HG02759 (cell line): Measurements from ENCODE around the gene NKX2-4.

ENCODE experiments used
- ATAC-seq: cut with Tn5 transposase; IDR thresholded peaks from one replicate; pipeline ENCODE4 v1.9.1; 2021; ENCODE audit warnings: mild to moderate bottlenecking, moderate library complexity; ENCODE audit not compliant: unreplicated experiment

The NKX2-4 gene

DNA sequence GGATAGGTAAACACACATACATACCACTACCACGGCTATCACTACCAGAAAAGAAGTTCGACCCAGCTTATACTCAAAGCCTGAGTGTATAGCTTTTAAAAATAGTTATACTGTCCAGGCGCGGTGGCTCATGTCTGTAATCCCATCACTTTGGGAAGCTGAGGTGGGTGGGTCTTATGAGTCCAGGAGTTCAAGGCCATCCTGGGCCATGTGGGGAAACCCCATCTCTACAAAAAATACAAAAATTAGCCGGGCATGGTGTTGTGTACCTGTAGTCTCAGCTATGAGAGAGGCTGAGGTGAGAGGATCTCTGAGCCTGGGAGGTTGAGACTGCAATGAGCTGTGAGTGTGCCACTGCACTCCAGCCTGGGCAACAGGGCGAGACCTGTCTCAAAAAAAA, 32.9 kb downstream of the NKX2-4 start:
- no peak for ATAC-seq

DNA sequence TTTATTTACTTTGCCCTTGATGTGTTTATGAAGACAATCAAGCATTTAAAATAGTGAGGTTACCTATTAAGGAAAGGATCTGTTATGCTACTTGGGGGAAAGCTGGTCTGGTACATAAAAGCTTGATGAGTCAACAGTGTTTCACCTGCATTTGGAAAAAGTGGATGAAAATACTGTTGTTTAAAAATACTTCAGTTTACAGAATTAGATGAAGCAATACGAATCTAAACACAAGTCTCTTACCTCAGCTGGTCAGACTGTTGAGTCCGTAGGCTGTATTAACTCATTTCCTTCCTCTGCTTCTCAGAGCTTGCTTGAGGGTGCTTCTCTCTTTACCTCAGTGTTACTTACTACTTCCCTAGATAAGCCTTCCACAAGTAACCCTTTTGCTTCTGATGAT, 36.1 kb downstream of the NKX2-4 start:
- no peak for ATAC-seq

DNA sequence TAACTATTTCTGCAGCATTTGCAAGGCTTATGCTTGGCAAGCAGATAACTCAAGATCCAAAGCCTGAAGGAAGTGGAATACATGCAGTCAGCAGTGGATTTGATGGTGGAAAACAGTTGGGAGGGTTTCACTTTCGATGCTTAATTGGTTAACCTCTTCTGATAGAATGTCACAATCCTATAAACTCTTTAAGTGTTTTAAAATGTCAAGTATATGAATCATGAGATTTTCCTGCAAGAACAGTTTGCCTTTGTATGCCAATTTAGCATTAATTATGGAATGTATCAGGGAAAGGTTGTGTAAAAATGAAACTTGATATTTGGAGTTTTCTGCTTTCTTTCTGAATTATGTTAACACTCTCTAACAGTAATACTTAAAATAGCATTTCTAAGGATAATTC, 36.6 kb downstream of the NKX2-4 start:
- no peak for ATAC-seq

DNA sequence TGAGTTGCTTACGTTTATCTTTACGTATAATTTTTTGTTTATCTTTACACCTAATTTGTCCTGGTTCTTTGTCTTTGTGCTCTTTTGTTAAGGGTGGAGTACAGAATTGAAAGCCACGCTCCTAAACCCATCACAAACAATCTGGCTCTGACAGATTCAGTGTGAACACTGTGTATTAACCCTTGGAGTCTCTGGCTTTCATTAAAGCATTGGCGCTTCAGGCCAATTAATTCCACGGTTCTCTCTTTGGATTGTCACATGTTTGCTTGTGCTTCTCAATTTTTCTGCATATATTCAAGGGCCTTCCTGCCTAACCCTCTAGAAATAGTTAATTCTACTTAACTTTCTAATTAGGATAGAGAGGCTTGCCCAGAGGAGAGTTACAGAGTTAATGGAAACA, 38.6 kb downstream of the NKX2-4 start:
- no peak for ATAC-seq

DNA sequence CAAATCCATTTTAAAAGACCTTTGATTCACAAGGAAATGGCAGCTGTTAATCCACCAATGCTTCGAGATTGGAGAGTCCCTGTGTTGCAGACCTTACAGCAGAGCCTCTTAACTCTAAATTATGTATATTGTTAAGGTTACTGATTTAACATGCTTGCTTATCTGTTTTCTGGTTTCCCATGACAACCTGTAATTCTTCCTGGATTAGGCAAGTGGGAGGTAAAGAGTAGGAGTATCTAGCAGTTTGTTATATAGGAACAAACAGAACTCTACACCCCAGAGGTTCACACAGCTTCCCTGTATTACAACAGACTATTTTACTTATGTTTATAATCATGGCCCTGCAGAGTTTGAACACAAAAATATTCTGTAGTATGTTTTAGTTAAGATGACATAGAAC, 39.5 kb downstream of the NKX2-4 start:
- no peak for ATAC-seq

DNA sequence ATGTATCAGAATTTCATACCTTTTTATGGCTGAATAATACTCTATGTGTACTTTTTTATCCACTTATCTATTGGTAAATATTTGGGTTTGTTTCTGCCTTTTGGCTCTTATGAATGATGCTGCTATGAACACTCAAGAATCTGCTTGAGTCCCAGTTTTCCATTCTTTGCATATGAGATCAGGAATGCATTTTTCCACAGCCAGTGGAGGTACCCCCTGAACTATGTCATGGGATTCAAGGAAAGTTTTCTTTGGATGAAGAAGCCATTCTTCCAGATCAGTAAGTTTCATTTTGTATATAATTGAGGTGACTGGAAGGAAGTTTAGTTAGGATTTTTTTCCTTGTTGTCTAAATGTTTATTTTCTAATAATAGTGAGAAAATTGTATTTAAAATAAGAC, 40.9 kb downstream of the NKX2-4 start:
- ATAC-seq = no peak

DNA sequence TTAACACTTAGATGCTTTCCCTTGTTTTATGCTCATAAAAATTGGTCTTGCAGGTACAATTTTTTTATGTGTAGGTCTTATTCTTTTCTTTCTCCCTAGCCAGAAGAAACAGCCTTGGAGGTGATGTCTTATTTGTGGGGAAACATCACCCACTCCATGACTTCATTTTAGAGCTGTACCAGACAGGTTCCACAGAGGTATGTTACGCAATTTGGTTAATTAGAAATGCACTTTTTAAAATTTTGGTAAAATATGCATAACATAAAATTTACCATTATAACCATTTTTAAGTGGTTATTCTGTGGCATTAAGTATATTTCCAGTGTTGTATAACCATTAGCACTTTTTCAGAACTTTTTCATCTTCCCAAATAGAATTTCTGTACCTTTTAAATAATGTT, 41.3 kb downstream of the NKX2-4 start:
- ATAC-seq = no peak

DNA sequence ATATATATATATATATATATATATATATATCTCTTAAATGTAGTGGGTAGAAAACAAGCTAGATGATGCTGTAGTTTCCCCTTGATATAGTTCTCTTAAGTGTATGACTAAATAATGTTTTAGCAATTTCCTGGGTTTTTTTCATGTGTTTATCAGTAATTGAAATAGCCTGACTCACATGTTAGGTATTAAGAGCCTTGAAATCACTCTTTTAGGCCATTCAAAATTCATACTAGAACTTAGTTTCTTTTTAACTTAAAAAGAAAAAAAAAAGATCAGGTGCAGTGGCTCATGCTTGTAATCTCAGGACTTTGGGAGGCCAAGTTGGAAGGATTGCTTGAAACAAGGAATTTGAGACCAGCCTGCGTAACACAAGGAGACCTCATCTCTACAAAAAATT, 44.1 kb downstream of the NKX2-4 start:
- ATAC-seq = no peak

DNA sequence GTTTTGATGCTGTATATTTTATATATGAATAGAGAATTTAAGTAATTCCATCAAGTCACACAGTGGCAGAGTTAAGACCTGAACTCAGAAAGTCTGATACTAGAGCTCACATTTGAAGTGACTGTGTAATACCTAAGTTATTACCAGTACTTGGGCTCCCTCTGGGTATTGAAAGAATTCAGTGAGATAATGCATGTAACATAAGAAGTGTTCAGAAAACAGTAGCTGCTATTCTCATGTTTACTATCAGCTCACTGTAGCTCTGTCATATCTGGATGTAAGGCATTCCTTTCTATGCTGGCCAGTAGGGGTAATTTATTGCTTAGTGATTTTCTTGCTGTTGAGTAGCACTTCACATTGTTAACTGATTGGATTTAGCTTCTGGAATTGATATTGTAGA, 44.6 kb downstream of the NKX2-4 start:
- no peak for ATAC-seq
